H1 (cell line): ENCODE results near the gene GID8.

ENCODE experiments used
- EZH2 ChIP-seq: fragments of 200-600 bp; sonication (generic); IDR thresholded peaks from 2 replicates; pipeline ENCODE4 v1.7.1; 2012; ENCODE audit warnings: low read depth, mild to moderate bottlenecking, moderate library complexity, low read length, inconsistent platforms; ENCODE audit not compliant: severe bottlenecking
- GABPA ChIP-seq: IDR thresholded peaks from 2 replicates; pipeline ENCODE4 v1.6.1; 2011; ENCODE audit warnings: mild to moderate bottlenecking, low read length, moderate library complexity, borderline replicate concordance; ENCODE audit not compliant: insufficient read depth
- PHF8 ChIP-seq: fragments of 200-600 bp; sonication (generic); conservative IDR thresholded peaks from 2 replicates; pipeline ENCODE4 v1.7.1; 2012; ENCODE audit warnings: low read depth, mild to moderate bottlenecking, inconsistent platforms, low read length, moderate library complexity
- TCF12 ChIP-seq: IDR thresholded peaks from 2 replicates; pipeline ENCODE4 v1.6.1; 2011; ENCODE audit warnings: low read depth, mild to moderate bottlenecking, low read length
- TF ChIP-seq, protein P1 (sequence below), 3 experiments: IDR thresholded peaks; 1 replicate in 2 of 3; 2 replicates in 1 of 3; pipeline versions ENCODE4 v1.5.1 to v1.6.1; 2011; ENCODE audit warnings: low read length in 3 of 3, mild to moderate bottlenecking in 3 of 3, inconsistent platforms in 2 of 3, low read depth in 1 of 3, moderate library complexity in 1 of 3; ENCODE audit not compliant: insufficient read depth in 1 of 3; ENCODE audit errors: control extremely low read depth in 1 of 3

DNA sequence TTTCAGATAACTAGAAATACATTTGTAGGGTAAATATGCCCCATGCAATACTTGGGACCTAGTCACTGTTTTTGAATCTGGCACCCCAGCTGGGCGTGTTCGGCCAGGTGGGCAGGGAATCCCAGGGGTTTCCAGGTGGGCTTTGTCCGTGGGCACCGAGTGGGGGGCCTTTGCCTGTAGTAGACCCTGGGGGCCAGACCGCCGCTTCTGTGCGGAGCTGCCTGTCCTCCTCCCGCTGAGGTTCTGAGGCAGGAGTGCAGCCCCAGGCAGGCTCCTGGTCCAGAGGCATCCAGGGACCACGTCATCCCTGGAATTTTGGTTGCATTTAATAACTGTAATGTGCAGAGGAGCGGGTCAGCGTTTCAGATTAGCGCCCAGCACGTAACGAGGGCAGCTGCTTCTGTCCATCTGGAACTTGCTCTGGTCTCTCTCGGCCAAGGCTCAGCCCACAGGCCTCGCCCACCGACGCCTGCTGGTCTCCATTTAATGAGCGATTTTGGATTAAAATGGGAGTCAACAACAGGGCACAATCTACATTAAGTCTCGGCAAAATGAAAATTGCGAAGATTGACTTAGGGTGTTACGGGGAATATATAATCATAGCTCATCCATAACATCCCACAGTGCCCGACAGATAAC lies 56.0 kb downstream of the GID8 start:
- TF ChIP-seq PHF8 = no peak
- no peak for TF ChIP-seq TCF12
- TF ChIP-seq EZH2 = no peak
- TF ChIP-seq, protein P1, sequence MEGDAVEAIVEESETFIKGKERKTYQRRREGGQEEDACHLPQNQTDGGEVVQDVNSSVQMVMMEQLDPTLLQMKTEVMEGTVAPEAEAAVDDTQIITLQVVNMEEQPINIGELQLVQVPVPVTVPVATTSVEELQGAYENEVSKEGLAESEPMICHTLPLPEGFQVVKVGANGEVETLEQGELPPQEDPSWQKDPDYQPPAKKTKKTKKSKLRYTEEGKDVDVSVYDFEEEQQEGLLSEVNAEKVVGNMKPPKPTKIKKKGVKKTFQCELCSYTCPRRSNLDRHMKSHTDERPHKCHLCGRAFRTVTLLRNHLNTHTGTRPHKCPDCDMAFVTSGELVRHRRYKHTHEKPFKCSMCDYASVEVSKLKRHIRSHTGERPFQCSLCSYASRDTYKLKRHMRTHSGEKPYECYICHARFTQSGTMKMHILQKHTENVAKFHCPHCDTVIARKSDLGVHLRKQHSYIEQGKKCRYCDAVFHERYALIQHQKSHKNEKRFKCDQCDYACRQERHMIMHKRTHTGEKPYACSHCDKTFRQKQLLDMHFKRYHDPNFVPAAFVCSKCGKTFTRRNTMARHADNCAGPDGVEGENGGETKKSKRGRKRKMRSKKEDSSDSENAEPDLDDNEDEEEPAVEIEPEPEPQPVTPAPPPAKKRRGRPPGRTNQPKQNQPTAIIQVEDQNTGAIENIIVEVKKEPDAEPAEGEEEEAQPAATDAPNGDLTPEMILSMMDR (IDR thresholded peaks at IDR 0.05; ENCODE audit: control extremely low read depth in 1 of 3, insufficient read depth in 1 of 3, low read depth in 1 of 3, low read length in 3 of 3) = no peak
- TF ChIP-seq GABPA = no peak
